ENCODE data around the gene ALG5.

- TF ChIP-seq EZH2phosphoT487 (IDR thresholded peaks at IDR 0.05; ENCODE audit: insufficient read depth, low read depth) (no peak), EZH2 (IDR thresholded peaks at IDR 0.05; ENCODE audit: insufficient read depth, poor library complexity, severe bottlenecking) (no peak)
Observed at GRCh38 chr13:36950330-36950729, 48.8 kb downstream of the ALG5 start.
